DOHH2 (cell line): ENCODE results near the gene ZNF367.

Experiments
- H3F3A ChIP-seq: fragments of 200-600 bp; sonication (generic), shearing (Covaris generic); 2 replicates; pipeline ENCODE4 v1.6.0; 2016; ENCODE audit warnings: antibody characterized with exemption, mild to moderate bottlenecking; ENCODE audit not compliant: control insufficient read depth, insufficient read depth
- H3K27ac ChIP-seq: fragments of 200-600 bp; sonication (generic); 2 replicates; pipeline ENCODE4 v1.5.1; 2014; ENCODE audit warnings: low read depth, mild to moderate bottlenecking, low read length, moderate library complexity
- H3K27me3 ChIP-seq: fragments of 200-600 bp; sonication (generic); 2 replicates; pipeline ENCODE4 v1.6.1; 2014; ENCODE audit warnings: mild to moderate bottlenecking, low read length, mixed read lengths; ENCODE audit not compliant: control insufficient read depth
- H3K36me3 ChIP-seq: fragments of 200-600 bp; sonication (generic); 2 replicates; pipeline ENCODE4 v1.6.1; 2014; ENCODE audit warnings: mild to moderate bottlenecking, low read length, moderate library complexity, mixed read lengths; ENCODE audit not compliant: control insufficient read depth
- H3K4me1 ChIP-seq: fragments of 200-600 bp; sonication (generic); 2 replicates; pipeline ENCODE4 v1.6.1; 2014; ENCODE audit warnings: mild to moderate bottlenecking, low read length, mixed read lengths; ENCODE audit not compliant: control insufficient read depth
- H3K4me2 ChIP-seq: fragments of 200-600 bp; sonication (generic); 2 replicates; pipeline ENCODE4 v1.6.0; 2014; ENCODE audit warnings: mild to moderate bottlenecking, low read length, moderate library complexity
- H3K4me3 ChIP-seq: fragments of 200-600 bp; sonication (generic); 2 replicates; pipeline ENCODE4 v1.5.1; 2014; ENCODE audit warnings: mild to moderate bottlenecking, low read length, mixed read lengths
- H3K79me2 ChIP-seq: fragments of 200-600 bp; sonication (generic); 2 replicates; pipeline ENCODE4 v1.6.1; 2014; ENCODE audit warnings: mild to moderate bottlenecking, low read length, mixed read lengths; ENCODE audit not compliant: control insufficient read depth
- H3K9me2 ChIP-seq: fragments of 200-600 bp; sonication (generic); replicated peaks from 2 replicates; pipeline ENCODE4 v1.6.1; 2014; ENCODE audit warnings: mild to moderate bottlenecking, low read length, mixed read lengths; ENCODE audit not compliant: control insufficient read depth
- H3K9me3 ChIP-seq: fragments of 200-600 bp; sonication (generic); 2 replicates; pipeline ENCODE4 v1.6.1; 2014; ENCODE audit warnings: antibody characterized with exemption, low read length, mixed read lengths; ENCODE audit not compliant: control insufficient read depth, insufficient read depth
- H4K20me1 ChIP-seq: fragments of 200-600 bp; sonication (generic); 2 replicates; pipeline ENCODE4 v1.6.0; 2014; ENCODE audit warnings: low read depth, mild to moderate bottlenecking, antibody characterized with exemption, low read length, moderate library complexity; ENCODE audit not compliant: control insufficient read depth, insufficient read depth
- EZH2phosphoT487 ChIP-seq: fragments of 200-600 bp; sonication (generic); IDR thresholded peaks from 2 replicates; pipeline ENCODE4 v1.6.1; 2017; ENCODE audit warnings: borderline replicate concordance, mild to moderate bottlenecking, antibody characterized with exemption, low read length, moderate library complexity, mixed read lengths
- TF ChIP-seq, protein P1 (sequence below): fragments of 200-600 bp; sonication (generic); IDR thresholded peaks from one replicate; pipeline ENCODE4 v1.5.1; 2014; ENCODE audit warnings: antibody characterized with exemption, mild to moderate bottlenecking, low read depth, low read length; ENCODE audit not compliant: poor library complexity, severe bottlenecking

The ZNF367 gene

DNA sequence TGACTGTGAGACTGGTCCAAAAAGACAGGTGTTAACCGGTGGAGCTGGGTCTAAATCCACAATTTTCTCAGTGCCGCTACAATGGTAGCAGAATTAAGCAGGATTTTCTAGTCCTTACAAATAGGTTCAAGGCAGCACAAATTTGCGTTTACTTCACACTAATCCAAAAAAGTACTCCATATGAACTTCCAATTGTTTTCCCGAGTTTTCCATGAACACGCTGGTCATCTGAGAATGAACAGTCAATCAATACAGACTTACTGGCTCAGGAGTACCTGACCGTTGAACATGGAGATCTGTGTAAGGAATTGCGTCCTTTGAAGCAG lies 35.4 kb downstream of the ZNF367 start:
- Histone ChIP-seq H3K9me2 (no peaks in the 10 kb centered on the region), H3K36me3 (peaks cover 33% of the 10 kb centered on the region), H3K4me1 (no peaks in the 10 kb centered on the region), H3K27me3 (no peaks in the 10 kb centered on the region), H3K79me2 (no peaks in the 10 kb centered on the region), H3K9me3 (no peaks in the 10 kb centered on the region), H3F3A (peaks cover 20% of the 10 kb centered on the region), H3K4me3 (no peak overlapping the region), H3K27ac (no peak overlapping the region), H4K20me1 (no peaks in the 10 kb centered on the region; the same call in 1 of the 2 replicates), H3K4me2 (no peak overlapping the region)
- TF ChIP-seq, protein P1, sequence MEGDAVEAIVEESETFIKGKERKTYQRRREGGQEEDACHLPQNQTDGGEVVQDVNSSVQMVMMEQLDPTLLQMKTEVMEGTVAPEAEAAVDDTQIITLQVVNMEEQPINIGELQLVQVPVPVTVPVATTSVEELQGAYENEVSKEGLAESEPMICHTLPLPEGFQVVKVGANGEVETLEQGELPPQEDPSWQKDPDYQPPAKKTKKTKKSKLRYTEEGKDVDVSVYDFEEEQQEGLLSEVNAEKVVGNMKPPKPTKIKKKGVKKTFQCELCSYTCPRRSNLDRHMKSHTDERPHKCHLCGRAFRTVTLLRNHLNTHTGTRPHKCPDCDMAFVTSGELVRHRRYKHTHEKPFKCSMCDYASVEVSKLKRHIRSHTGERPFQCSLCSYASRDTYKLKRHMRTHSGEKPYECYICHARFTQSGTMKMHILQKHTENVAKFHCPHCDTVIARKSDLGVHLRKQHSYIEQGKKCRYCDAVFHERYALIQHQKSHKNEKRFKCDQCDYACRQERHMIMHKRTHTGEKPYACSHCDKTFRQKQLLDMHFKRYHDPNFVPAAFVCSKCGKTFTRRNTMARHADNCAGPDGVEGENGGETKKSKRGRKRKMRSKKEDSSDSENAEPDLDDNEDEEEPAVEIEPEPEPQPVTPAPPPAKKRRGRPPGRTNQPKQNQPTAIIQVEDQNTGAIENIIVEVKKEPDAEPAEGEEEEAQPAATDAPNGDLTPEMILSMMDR: no peak
- no peak for TF ChIP-seq EZH2phosphoT487

DNA sequence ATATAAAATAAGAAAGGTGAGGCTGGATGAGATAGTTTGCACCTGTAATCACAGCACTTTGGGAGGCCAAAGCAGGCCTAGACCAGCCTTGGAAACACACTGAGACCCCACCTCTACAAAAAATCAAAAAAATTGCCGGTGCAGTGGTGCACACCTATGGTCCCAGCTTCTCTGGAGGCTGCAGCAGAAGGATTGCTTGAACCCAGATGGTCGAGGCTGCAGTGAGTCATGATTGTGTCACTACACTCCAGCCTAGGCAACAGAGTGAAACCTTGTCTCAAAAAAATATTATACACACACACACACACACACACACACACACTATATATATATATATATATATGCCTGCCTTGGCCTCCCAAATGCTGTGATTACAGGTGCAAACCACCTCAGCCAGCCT lies 36.0 kb downstream of the ZNF367 start:
- no peak overlapping the region for H3K4me2 ChIP-seq
- no peaks in the 10 kb centered on the region; the same call in 1 of the 2 replicates for H4K20me1 ChIP-seq
- no peaks in the 10 kb centered on the region for H3K9me3 ChIP-seq
- H3F3A ChIP-seq: peaks cover 14% of the 10 kb centered on the region
- no peak overlapping the region for H3K4me3 ChIP-seq
- H3K27ac ChIP-seq: no peak overlapping the region
- no peaks in the 10 kb centered on the region for H3K27me3 ChIP-seq
- H3K36me3 ChIP-seq: peaks cover 27% of the 10 kb centered on the region
- H3K79me2 ChIP-seq: no peaks in the 10 kb centered on the region
- TF ChIP-seq, protein P1: no peak
- TF ChIP-seq EZH2phosphoT487: no peak
- no peaks in the 10 kb centered on the region for H3K4me1 ChIP-seq
- no peaks in the 10 kb centered on the region for H3K9me2 ChIP-seq

DNA sequence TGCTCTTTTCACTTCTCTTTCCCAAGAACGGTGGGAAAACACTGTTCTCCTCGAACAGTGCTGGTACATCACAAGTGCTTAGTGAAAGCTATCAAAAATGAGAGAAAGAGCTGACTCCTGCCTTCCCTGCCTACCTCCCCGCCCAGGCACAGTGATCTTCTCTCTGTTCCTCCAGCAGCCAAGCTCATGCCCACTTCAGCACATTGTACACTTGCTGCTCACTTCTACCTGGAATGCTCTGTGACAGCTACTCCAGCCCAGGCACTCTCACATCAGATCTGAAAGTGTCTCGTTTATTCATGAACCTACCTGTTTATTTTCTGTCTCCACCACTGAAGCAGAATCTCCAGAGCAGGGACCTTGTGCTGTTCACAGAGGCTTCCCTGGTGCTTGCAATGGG lies 36.5 kb downstream of the ZNF367 start:
- H3K27me3 ChIP-seq: no peaks in the 10 kb centered on the region
- no peak overlapping the region for H3K4me3 ChIP-seq
- no peaks in the 10 kb centered on the region for H3K79me2 ChIP-seq
- H3K27ac ChIP-seq: no peak overlapping the region
- no peaks in the 10 kb centered on the region for H3K9me3 ChIP-seq
- H3K36me3 ChIP-seq: peaks cover 22% of the 10 kb centered on the region
- H3K9me2 ChIP-seq: no peaks in the 10 kb centered on the region
- H3F3A ChIP-seq: peaks cover 11% of the 10 kb centered on the region
- H4K20me1 ChIP-seq: no peaks in the 10 kb centered on the region; the same call in 1 of the 2 replicates
- TF ChIP-seq, protein P1: no peak
- TF ChIP-seq EZH2phosphoT487: no peak
- H3K4me1 ChIP-seq: no peaks in the 10 kb centered on the region
- H3K4me2 ChIP-seq: no peak overlapping the region

DNA sequence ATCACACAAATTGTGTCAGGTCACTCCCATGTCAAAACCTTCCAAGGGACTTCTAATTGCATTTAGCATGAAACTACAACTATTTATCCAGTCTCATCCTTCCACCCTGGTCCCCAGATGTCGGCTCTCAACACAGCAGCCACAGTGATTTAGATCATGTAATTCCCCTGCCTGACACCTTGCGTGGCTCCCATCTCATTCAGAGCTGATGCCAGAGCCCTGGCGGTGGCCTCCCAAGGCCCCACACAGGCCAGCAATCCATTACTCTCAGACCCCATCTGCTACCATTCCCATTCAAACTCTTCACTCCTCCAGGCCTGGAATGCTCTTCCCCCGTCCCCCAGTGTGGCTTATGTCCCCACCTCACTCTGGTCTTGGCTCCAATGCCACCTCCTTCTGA lies 37.0 kb downstream of the ZNF367 start:
- Histone ChIP-seq H3K27me3 (no peaks in the 10 kb centered on the region), H4K20me1 (no peaks in the 10 kb centered on the region; the same call in 1 of the 2 replicates), H3K4me3 (no peak overlapping the region), H3K4me2 (no peak overlapping the region), H3K4me1 (no peaks in the 10 kb centered on the region), H3F3A (peaks cover 8% of the 10 kb centered on the region), H3K79me2 (no peaks in the 10 kb centered on the region), H3K9me2 (no peaks in the 10 kb centered on the region), H3K36me3 (peaks cover 16% of the 10 kb centered on the region), H3K27ac (no peak overlapping the region), H3K9me3 (no peaks in the 10 kb centered on the region)
- TF ChIP-seq EZH2phosphoT487: no peak
- TF ChIP-seq, protein P1: no peak
